Measurements from ENCODE around the gene ARL5A. TPM values are rescaled to one million over a fixed set of nuclear protein-coding genes. Genes with fewer than 3 reads are reported as not detected.

The ARL5A gene
- total and polyA plus RNA-seq, 9 of the 15 experiments (the other 6 are each of a cell fraction or from before 2014, with no cell fraction given) = 16.3 to 117 (median 88.4) TPM

GRCh38 chr2:151815821-151816489 is 12.3 kb downstream of the ARL5A start:
- in situ Hi-C loops (cut with MboI) (no loop called here), intact Hi-C loops (cut with micrococcal nuclease) (no loop called here)
- Histone ChIP-seq H2AFZ (ENCODE audit: low read depth, low read length) (no peak overlapping the region; the same call in 1 of the 2 replicates), H4K20me1 (replicated peaks; ENCODE audit: control insufficient read depth, insufficient read depth, low read length) (no peaks in the 10 kb centered on the region), H3K9me3 (replicated peaks; ENCODE audit: control insufficient read depth, insufficient read depth, low read depth, low read length) (no peaks in the 10 kb centered on the region), H3K4me3 (no peak overlapping the region), H3K27ac (ENCODE audit: extremely low read depth, low read depth, low read length) (peak overlapping the region; percentile 71), H3K27me3 (ENCODE audit: control insufficient read depth in 2 of 2, insufficient read depth in 2 of 2, low read length in 2 of 2) (no peaks in the 10 kb centered on the region), H3K4me2 (ENCODE audit: insufficient read depth, low read length) (peak overlapping the region; percentile 53), H3K9me1 (ENCODE audit: control insufficient read depth, insufficient read depth, low read length) (no peaks in the 10 kb centered on the region), H3K79me2 (ENCODE audit: control insufficient read depth, insufficient read depth, low read length) (peaks cover 68% of the 10 kb centered on the region), H3K9ac (ENCODE audit: insufficient read depth in 1 of 2, low read depth in 2 of 2, low read length in 2 of 2) (peak overlapping the region in 1 of 2 experiments; percentile 22; a peak in 1 of 4 replicates), H3K4me1 (replicated peaks in 1 of 2; ENCODE audit: control insufficient read depth in 2 of 2, insufficient read depth in 2 of 2, low read length in 2 of 2) (peaks cover 8 to 21% of the 10 kb centered on the region in 2 experiments; a peak in 3 of 5 replicates), H3K36me3 (ENCODE audit: control insufficient read depth, insufficient read depth, low read length) (peaks cover 65% of the 10 kb centered on the region)
- BruUV-seq (replicated peaks) = no TSS peak
- 48% methylated on average over 9 of the region's 9 CpGs for WGBS (ENCODE audit: insufficient coverage, low coverage, missing lambda C conversion rate)
- FAIRE-seq (peak; percentile 88), DNase-seq (ENCODE audit: extremely low read depth in 1 of 4, low spot score in 3 of 4) (peak; percentile 72 to 82 (median 77)), ATAC-seq (peak; percentile 89)
- POLR2A ChIA-PET = interaction anchor here (1.3 to 3.6 kb wide), 4 partner anchors 10 to 32 kb away, joined by 3 to 34 read pairs (median 8); partner anchors contain the start of gene ARL5A
- CTCF ChIA-PET (ENCODE audit: low intra/inter-chr PET ratio) = no interaction called here
- TF ChIP-seq NFIC (IDR thresholded peaks at IDR 0.05) = peak; percentile 72
- TF ChIP-seq NCOA1 (IDR thresholded peaks at IDR 0.05; ENCODE audit: low read depth) = peak; percentile 33; the same call in 1 of the 2 replicates
- TF ChIP-seq MAFG (tag; conservative IDR thresholded peaks at IDR 0.05) = 0 out of 2 replicates have a peak, but pooled peaks have one; percentile 20
- TF ChIP-seq ZFP36 (IDR thresholded peaks at IDR 0.05; ENCODE audit: low read depth, low read length, partially characterized antibody) = peak; percentile 10
- peak; percentile 87 for TF ChIP-seq NCOR1 (IDR thresholded peaks at IDR 0.05)
- peak; percentile 70 for TF ChIP-seq ATF4 (CRISPR knock-in tag; IDR thresholded peaks at IDR 0.05)
- peak; percentile 90 for TF ChIP-seq ZBTB17 (CRISPR knock-in tag; IDR thresholded peaks at IDR 0.05)
- TF ChIP-seq ZNF41 (CRISPR knock-in tag; conservative IDR thresholded peaks at IDR 0.05) = 0 out of 2 replicates have a peak, but pooled peaks have one; percentile 34
- peak; percentile 68; the same call in 1 of the 2 replicates for TF ChIP-seq ZKSCAN8 (CRISPR knock-in tag; IDR thresholded peaks at IDR 0.05)
- TF ChIP-seq MNT (conservative IDR thresholded peaks at IDR 0.05) = 0 out of 4 replicates have a peak, but pooled peaks have one; percentile 35 to 37
- peak; percentile 71; the same call in 1 of the 2 replicates for TF ChIP-seq SMARCC2 (IDR thresholded peaks at IDR 0.05; ENCODE audit: low read depth)
- peak in 1 of 2 experiments; percentile 47; a peak in 2 of 4 replicates for TF ChIP-seq RCOR1 (IDR thresholded peaks at IDR 0.05; ENCODE audit: borderline replicate concordance in 1 of 2, low read depth in 2 of 2, low read length in 2 of 2)
- TF ChIP-seq, protein P1, sequence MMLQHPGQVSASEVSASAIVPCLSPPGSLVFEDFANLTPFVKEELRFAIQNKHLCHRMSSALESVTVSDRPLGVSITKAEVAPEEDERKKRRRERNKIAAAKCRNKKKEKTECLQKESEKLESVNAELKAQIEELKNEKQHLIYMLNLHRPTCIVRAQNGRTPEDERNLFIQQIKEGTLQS (IDR thresholded peaks at IDR 0.05) = peak; percentile 43
- TF ChIP-seq, protein P1 (CRISPR knock-in tag; conservative IDR thresholded peaks at IDR 0.05) = no peak
- no peak for TF ChIP-seq NR2F6 (CRISPR knock-in tag; IDR thresholded peaks at IDR 0.05)

Data from K562 (cell line).